Measurements from ENCODE around the gene RTN3.

DNA sequence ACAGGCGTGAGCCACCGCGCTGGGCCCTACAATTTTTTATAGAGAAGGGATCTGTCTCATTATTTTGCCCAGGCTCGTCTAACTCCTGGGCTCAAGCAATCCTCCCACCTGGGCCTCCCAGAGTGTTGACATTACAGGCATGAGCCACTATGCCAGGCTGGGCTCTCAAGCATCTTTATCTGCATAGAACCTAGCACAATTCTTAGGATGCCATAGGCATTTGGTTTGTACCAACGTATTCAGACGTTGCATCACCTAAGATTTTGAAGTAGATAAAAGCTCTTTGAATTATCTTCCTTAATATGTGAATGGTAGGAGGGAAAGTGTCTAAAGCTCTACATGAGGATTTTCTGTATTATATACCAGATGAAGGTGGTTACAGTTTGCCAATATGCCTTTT is 30.5 kb downstream of the RTN3 start:
- TF ChIP-seq, protein P1, sequence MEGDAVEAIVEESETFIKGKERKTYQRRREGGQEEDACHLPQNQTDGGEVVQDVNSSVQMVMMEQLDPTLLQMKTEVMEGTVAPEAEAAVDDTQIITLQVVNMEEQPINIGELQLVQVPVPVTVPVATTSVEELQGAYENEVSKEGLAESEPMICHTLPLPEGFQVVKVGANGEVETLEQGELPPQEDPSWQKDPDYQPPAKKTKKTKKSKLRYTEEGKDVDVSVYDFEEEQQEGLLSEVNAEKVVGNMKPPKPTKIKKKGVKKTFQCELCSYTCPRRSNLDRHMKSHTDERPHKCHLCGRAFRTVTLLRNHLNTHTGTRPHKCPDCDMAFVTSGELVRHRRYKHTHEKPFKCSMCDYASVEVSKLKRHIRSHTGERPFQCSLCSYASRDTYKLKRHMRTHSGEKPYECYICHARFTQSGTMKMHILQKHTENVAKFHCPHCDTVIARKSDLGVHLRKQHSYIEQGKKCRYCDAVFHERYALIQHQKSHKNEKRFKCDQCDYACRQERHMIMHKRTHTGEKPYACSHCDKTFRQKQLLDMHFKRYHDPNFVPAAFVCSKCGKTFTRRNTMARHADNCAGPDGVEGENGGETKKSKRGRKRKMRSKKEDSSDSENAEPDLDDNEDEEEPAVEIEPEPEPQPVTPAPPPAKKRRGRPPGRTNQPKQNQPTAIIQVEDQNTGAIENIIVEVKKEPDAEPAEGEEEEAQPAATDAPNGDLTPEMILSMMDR (IDR thresholded peaks at IDR 0.05): no peak
- TF ChIP-seq POLR2AphosphoS5 (IDR thresholded peaks at IDR 0.05; ENCODE audit: low read depth, low read length): no peak
- TF ChIP-seq, protein P2, sequence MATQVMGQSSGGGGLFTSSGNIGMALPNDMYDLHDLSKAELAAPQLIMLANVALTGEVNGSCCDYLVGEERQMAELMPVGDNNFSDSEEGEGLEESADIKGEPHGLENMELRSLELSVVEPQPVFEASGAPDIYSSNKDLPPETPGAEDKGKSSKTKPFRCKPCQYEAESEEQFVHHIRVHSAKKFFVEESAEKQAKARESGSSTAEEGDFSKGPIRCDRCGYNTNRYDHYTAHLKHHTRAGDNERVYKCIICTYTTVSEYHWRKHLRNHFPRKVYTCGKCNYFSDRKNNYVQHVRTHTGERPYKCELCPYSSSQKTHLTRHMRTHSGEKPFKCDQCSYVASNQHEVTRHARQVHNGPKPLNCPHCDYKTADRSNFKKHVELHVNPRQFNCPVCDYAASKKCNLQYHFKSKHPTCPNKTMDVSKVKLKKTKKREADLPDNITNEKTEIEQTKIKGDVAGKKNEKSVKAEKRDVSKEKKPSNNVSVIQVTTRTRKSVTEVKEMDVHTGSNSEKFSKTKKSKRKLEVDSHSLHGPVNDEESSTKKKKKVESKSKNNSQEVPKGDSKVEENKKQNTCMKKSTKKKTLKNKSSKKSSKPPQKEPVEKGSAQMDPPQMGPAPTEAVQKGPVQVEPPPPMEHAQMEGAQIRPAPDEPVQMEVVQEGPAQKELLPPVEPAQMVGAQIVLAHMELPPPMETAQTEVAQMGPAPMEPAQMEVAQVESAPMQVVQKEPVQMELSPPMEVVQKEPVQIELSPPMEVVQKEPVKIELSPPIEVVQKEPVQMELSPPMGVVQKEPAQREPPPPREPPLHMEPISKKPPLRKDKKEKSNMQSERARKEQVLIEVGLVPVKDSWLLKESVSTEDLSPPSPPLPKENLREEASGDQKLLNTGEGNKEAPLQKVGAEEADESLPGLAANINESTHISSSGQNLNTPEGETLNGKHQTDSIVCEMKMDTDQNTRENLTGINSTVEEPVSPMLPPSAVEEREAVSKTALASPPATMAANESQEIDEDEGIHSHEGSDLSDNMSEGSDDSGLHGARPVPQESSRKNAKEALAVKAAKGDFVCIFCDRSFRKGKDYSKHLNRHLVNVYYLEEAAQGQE (IDR thresholded peaks at IDR 0.05; ENCODE audit: insufficient read depth in 1 of 2, low read depth in 2 of 2, low read length in 1 of 2): no peak

Measured in Panc1 (cell line).